ENCODE data around the gene LIN7A. TPM values are rescaled to one million over a fixed set of nuclear protein-coding genes. Genes with fewer than 3 reads are reported as not detected.

Gene LIN7A
- total and polyA plus RNA-seq, 7 donors = 0.60 to 10.7 (median 4.6) TPM

GRCh38 chr12:80811957-80812708 is 125.6 kb downstream of the LIN7A start:
- H3K4me1 ChIP-seq = peaks cover 0 to 9% (median 0%) of the 10 kb centered on the region in 4 donors
- H3K27me3 ChIP-seq = no peaks in the 10 kb centered on the region
- 78 to 85% methylated on average over 3 of the region's 3 CpGs for WGBS, 2 donors
- intact Hi-C loops (cut with DNase I) = no loop called here
- TF ChIP-seq POLR2A (IDR thresholded peaks at IDR 0.05) = no peak
- TF ChIP-seq CTCF (IDR thresholded peaks at IDR 0.05) = no peak
- no peak for TF ChIP-seq EP300 (IDR thresholded peaks at IDR 0.05)
- no peak for TF ChIP-seq POLR2AphosphoS5 (IDR thresholded peaks at IDR 0.05)
- H3K27ac ChIP-seq = no peak overlapping the region
- H3K4me3 ChIP-seq = no peak overlapping the region
- H3K36me3 ChIP-seq = no peaks in the 10 kb centered on the region
- H3K9me3 ChIP-seq = no peaks in the 10 kb centered on the region
- DNase-seq = no peak

- WGBS, 2 donors = 0 to 2% methylated on average over 1 of the region's 1 CpG
- Histone ChIP-seq H3K27me3 (no peaks in the 10 kb centered on the region), H3K4me1 (peaks cover 0 to 7% (median 0%) of the 10 kb centered on the region in 4 donors), H3K4me3 (no peak overlapping the region), H3K27ac (no peak overlapping the region), H3K9me3 (no peaks in the 10 kb centered on the region), H3K36me3 (no peaks in the 10 kb centered on the region)
- TF ChIP-seq POLR2A (IDR thresholded peaks at IDR 0.05) (no peak), CTCF (IDR thresholded peaks at IDR 0.05) (no peak), POLR2AphosphoS5 (IDR thresholded peaks at IDR 0.05) (no peak), EP300 (IDR thresholded peaks at IDR 0.05) (no peak)
- intact Hi-C loops (cut with DNase I) = no loop called here
- DNase-seq = no peak
Measured at GRCh38 chr12:80810874-80811273, 126.9 kb downstream of the LIN7A start.

- intact Hi-C loops (cut with DNase I) = no loop called here
- DNase-seq = no peak
- TF ChIP-seq EP300 (IDR thresholded peaks at IDR 0.05) (no peak), POLR2A (IDR thresholded peaks at IDR 0.05) (no peak), POLR2AphosphoS5 (IDR thresholded peaks at IDR 0.05) (no peak), CTCF (IDR thresholded peaks at IDR 0.05) (no peak)
- Histone ChIP-seq H3K27ac (no peak overlapping the region), H3K4me1 (no peaks in the 10 kb centered on the region), H3K36me3 (no peaks in the 10 kb centered on the region), H3K27me3 (no peaks in the 10 kb centered on the region), H3K9me3 (no peaks in the 10 kb centered on the region), H3K4me3 (no peak overlapping the region)
- 78 to 90% methylated on average over 4 of the region's 4 CpGs for WGBS, 2 donors
Measured at GRCh38 chr12:80807640-80808288, 130.0 kb downstream of the LIN7A start.

- H3K27ac ChIP-seq = no peak overlapping the region
- H3K36me3 ChIP-seq = no peaks in the 10 kb centered on the region
- no peak overlapping the region for H3K4me3 ChIP-seq
- no peaks in the 10 kb centered on the region for H3K4me1 ChIP-seq
- intact Hi-C loops (cut with DNase I) = no loop called here
- H3K27me3 ChIP-seq = no peaks in the 10 kb centered on the region
- H3K9me3 ChIP-seq = no peaks in the 10 kb centered on the region
- DNase-seq = no peak
- TF ChIP-seq POLR2AphosphoS5 (IDR thresholded peaks at IDR 0.05) = no peak
- no peak for TF ChIP-seq CTCF (IDR thresholded peaks at IDR 0.05)
- no peak for TF ChIP-seq EP300 (IDR thresholded peaks at IDR 0.05)
- WGBS, 2 donors = 90 to 91% methylated on average over 4 of the region's 4 CpGs
Measured at GRCh38 chr12:80805106-80805505, 132.6 kb downstream of the LIN7A start.
